Stimulated activated CD4-positive, alpha-beta T cell treated with anti-CD3 and anti-CD28 coated beads, Interleukin-1b, Interleukin-23, amount 100 ng/mL, for 24 hours (primary cell): Measurements from ENCODE around the gene PCED1B.
"Not testable (repeated sequence)": the region's sequence is repeated elsewhere in the genome, so short reads cannot be mapped to it uniquely, and the experiment has no call there.

Experiments used
- DNase-seq, 4 experiments: peaks; one replicate each; pipeline ENCODE4 v3.0.0-alpha.2; 2020; ENCODE audit warnings: low read depth in 4 of 4, low spot score in 1 of 4

PCED1B gene

DNA sequence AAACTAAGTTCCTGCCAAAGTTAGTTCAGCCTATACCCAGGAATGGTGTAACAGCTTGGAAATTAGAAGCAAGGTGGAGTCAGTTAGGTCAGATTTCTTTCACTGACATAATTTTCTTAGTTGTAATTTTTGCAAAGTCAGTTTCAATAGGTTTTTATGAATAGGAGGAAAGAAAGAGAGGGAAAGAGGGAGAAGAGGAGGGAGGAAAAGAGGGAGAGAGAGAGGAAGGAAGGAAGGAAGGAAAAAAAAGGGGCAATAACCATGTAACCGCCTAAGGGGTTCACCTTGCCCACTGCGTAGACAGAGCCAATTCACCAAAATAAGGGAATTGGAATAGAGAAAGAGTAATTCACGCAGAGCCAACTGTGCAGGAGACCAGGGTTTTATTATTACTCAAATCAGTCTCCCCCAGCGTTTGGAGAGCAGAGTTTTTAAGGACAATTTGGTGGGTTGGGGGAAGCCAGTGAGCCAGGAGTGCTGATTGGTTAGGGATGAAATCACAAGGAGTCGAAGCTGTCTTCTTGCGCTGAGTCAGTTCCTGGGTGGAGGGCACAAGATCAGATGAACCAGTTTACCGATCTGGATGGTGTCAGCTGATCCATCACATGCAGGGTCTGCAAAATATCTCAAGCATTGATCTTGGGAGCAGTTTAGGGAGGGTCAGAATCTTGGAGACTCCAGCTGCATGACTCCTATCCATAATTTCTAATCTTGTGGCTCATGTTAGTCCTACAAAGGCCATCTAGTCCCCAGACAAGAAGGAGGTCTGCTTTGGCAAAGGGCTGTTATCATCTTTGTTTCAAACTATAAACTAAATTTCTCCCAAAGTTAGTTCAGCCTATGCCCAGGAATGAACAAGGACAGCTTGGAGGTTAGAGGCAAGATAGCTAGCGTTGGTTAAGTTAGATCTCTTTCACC is 126.4 kb downstream of the PCED1B start:
- DNase-seq, result no peak

DNA sequence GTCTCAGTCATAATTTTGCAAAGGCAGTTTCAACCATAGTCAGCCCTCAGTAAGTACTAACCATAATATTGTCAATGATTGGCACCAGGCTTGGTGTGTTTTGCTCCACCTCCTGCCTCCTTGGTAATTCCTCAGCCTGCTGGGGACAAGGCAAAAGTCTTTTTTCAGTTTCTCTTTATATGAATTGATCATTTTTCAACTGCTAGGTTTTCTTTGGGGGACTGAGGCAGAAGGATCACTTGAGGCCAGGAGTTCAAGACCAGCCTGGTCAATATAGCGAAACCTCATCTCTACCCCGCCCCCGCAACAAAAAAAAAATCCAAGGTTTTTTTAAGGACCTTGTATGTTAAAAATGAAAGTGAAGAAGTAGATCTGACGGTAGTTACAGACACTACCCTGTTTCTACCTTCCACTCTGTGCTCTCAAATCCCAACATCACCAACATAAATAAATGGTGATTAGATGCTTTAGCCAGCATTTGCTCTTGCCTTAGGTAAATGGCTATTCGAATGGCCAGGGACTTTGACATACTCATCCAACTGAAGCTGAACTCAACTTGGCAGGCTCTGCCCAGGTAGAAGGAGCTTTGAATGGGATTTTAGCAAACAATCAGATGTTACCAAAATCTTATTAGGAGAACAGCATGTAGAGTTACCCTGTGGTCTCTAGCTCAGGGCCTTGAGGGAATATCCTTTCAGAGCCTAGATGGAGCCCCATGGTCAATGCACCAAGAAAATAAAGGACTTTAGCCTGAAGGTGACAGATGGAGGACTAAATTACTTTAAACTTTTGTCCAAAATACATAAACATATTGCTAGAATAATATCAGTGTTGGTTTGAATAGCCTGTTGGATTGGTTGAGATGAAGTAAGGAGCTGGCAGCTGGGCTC is 127.3 kb downstream of the PCED1B start:
- no peak for DNase-seq

DNA sequence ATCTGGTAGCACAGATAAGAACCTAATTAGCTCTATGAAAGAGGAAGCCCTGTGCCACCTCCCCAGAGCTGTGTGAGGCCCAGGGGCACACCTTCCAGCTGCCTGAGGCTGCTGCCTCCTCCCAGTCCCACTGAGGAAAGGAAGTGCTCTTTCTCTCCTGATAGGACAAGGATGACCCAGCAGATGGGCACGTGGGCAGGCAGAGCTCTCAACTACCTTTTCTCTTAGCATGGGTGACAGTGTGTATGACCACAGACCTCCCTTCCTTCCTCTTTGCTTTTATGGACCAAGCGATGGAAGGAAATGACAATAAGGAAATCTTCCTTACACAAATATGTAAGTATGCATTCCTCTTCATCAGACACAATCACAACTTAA is 127.9 kb downstream of the PCED1B start:
- no peak for DNase-seq

DNA sequence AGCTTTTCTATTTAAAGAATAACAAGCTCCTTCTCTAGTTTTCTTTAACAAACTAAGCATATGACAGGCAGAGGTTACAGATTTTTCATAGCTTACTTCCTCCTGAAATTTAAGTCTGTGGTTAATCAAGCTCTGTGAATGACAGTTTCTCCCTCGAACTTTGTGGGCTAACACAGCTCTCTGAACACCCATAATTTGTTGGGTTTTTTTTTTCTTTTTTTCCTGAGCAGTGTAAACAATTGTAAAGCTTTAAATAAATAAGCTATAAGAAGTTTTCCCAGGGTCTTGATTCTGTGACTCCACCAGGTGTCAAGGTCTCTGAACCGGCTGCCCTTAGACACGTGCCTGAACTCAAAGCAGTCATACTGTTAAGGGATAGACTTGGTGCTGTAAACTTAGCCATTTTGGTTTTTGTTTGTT is 128.4 kb downstream of the PCED1B start:
- no peak for DNase-seq

DNA sequence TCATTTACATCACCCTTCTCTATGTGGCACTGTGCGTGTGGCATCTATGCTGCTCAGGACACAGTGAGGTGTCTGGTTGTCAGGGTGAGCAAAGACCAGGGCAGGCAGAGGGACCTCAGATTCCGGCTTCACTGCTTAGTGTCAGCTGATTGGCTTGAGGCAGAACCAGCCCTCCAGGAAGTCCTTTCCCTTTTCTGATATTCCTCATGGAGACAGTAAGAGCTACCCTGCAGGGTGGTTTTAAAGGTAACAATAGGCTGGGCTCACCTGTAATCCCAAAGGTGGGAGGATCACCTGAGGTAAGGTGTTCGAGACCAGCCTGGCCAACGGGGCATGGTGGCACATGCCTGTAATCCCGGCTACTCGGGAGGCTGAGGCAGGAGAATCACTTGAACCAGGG is 129.6 kb downstream of the PCED1B start:
- no peak for DNase-seq

DNA sequence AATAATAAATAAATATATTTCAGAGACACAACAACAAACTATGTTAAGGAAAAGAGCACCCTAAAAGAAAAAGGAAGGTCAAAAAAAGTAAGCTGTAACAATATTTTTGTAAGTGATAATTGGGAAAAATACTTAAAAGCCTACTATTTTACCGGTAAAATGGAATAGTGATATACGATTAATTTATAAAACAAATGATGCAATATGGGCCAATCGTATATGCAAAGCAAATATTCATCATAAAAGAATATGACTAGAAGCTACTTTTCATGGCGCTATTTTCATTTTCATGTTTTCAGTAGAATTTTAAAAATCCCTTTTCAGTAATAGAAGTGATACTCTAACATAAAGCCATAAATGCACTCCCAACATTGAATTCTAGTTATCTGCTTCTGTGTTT is 131.4 kb downstream of the PCED1B start:
- DNase-seq, result no peak

DNA sequence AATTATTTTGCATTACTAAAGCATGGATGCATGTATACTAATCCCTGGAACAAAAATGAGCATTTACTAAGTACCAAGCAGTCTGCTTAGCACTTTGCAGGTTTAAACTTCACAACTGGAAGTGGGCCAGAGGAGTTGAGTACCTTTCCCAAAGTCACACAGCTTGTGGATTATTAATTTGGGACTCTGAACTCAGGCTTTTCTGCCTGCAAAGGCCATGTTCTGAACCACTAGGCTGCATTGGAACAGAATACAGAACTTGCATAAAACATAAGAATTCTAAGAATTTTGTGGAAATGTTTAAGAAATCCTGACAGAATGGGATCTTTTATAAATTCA is 133.2 kb downstream of the PCED1B start:
- DNase-seq, result no peak

DNA sequence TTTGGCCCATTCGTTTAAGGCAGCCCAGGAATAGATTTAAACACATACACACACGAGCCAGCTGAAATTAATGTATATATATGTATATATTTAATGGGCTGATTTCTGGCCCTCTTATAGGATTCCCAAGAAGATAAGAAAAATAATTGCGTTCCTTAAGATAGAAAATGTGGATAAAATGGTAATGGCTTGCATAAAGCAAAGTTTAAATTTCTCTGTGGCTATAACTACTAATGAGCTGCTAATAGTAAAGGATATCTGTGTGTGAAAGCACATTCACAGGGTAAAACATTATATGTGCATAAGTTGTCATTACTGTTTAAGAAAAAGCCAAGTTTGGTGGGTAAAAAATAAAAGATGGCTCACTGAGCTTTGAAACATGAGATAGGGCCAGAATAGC is 134.0 kb downstream of the PCED1B start:
- DNase-seq, result no peak

DNA sequence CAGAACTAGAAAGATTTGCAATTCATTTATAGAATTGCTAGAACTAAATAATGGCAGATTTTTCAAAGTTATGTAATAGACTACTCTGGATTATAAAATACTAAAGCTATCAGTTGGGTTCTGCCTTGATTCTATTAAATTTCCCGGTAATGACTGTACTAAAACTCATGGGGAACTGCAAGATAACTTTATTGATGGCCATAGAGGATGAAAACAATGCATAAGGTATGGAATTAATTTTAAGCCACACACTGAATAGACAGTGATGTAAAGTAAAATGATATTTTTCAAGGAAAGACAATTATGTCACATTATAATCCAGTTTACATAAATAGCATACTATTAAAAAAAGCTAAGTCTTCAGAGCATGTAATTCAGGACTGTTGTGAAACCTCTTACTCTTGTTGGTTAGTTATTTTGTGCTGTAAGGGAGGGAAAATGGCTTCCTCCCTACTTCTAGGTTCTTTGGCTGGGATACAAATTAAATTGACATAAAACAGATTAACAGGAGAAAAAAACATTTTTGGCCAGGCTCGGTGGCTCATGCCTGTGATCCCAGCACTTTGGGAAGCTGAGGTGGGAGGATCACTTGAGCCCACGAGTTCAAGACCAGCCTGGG is 134.7 kb downstream of the PCED1B start:
- no peak for DNase-seq

DNA sequence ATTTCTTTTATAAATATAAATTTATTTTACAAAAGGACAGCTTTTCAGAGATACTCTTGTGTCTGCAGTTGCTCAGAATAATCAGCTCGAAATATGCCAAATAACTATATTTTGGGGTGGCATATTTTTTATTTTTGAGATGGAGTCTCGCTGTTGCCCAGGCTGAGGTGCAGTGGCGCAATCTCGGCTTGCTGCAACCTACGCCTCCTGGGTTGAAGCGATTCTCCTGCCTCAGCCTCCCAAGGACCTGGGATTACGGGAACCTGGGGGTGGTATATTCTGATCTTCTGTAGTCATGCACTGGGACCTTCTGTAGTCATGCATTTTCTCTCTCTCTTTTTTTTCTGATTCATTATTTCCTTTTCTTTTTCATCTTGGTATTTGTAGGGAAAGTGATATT is 135.3 kb downstream of the PCED1B start:
- DNase-seq, result peak in 2 of 4 experiments; percentile 38 to 40

DNA sequence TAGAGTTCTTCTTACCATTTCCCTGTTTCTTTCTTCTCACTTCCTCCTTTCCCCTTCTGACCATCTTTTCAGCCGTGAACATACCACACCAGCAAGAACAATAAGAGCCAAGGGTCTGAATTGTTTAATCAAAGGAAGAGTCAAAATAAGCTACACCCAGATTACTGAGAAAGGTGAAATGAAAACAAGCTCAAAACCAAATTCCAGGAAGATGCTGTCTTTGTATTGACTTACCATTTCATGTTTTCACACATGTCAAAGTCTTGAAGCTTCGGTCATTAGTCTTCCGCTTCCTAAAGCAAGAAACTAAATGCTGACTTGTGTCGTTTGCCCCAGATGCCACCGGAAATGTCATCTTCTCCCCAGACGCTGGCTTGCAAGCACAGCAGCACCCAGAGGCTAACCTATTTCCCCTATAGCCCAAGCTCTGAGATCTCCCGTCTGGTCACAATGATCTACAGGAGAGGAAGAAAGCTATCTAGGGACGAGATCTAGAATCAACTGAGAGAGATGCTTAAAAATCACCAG is 136.8 kb downstream of the PCED1B start:
- peak in 2 of 4 experiments; percentile 47 to 61 for DNase-seq

DNA sequence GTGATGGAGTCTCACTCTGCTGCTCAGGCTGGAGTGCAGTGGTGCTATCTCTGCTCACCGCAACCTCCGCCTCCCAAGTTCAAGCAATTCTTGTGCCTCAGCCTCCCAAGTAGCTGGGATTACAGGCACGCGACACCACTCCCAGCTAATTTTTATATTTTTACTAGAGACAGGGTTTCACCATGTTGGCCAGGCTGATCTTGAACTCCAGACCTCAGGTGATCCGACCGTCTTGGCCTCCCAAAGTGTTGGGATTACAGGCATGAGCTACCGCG is 138.1 kb downstream of the PCED1B start:
- DNase-seq, result not testable (repeated sequence)

DNA sequence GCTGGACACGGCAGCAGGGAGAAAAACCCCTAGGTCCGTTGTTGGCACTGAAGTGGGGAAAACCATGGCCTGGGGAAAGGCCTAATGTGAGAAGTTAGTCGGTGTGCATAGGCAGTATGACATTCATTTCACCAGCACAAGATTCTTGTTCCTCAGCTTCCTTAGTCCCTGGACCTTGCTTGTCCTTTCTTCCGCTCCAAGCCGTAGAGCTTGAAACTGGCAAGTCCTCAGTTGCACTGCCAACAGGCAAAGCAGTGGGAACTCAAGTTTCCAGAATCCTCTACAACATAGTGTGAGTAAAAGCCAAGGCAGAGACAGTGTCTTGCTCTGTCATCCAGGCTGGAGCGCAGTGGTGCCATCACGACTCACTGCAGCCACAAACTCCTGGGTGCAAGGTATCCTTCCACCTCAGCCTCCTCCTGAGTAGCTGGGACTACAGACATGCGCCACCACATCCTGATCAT is 138.8 kb downstream of the PCED1B start:
- peak in 1 of 4 experiments; percentile 32 for DNase-seq

DNA sequence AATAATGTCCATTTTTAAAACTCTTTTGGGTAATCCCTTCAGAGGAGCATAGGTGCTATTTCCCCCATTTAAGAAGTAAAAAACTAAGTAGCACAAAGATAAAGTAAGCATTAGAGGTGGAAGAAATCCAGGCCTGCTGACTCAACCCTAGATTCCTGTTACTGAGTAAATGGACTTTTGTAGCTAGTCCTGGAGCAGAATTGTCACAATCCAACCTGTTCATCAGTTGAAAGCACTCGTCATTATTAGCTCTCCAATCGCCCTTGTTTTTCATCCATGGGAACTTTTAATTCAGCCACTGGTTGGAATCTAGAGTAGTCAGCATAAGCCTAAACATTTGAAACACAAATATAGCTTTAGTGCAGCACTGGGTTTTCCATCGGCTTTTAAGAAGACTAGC is 139.8 kb downstream of the PCED1B start:
- no peak for DNase-seq

DNA sequence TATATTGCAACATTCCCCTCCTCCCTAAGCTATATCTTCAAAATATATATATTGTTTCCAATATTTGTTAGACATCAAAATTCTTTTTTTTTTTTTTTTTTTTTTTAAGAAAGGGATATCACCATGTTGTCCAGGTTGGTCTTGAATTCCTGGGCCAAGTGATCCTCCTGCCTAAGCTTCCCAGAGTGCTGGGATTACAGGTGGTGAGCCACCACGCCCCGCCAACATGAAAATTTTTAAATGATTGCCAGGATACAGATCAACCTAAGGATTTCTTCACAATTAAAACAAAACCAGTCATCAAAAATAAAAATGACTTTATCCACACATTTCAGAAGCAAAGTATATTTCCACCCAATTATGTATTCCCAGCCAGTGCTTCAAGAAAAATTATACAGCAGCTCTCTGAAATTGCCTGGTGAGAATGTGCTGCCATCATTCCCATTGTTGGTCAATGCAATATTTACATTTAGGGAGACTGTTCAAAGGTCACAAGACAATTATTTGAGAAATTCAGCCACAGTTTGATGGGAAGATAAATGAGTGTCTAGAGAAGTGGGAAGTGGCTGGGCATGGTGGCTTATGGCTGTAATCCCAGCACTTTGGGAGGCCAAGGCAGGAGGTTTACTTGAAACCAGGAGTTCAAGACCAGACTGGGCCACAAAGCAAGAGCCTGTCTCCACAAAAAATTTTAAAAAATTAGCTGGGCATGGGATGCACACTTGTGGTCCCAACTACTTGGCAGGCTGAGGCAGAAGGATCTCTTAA is 142.0 kb downstream of the PCED1B start:
- no peak for DNase-seq

DNA sequence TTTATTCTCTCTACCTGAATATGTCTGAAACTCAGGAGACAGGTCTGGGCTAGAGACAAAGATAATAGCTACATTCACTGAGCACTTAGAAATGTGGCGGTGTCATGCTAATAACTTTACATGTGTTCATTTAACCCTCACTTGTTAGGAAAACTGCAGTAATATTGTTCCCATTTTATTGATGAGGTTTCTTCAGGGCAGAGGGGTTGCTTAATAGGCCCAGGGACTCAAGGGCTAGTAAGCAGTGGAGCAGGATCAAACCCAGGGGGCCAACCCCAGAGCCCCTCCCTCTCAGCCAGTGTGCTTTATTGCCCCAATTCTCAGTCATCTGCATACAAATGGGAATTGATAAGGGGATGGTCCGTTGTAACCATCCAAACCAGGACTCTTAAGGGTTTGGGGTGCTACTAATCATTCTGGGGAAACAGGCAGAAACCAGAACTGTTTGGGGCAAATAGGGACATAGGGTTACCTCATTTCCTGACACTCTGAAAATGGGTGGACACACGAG is 143.2 kb downstream of the PCED1B start:
- DNase-seq, result no peak

DNA sequence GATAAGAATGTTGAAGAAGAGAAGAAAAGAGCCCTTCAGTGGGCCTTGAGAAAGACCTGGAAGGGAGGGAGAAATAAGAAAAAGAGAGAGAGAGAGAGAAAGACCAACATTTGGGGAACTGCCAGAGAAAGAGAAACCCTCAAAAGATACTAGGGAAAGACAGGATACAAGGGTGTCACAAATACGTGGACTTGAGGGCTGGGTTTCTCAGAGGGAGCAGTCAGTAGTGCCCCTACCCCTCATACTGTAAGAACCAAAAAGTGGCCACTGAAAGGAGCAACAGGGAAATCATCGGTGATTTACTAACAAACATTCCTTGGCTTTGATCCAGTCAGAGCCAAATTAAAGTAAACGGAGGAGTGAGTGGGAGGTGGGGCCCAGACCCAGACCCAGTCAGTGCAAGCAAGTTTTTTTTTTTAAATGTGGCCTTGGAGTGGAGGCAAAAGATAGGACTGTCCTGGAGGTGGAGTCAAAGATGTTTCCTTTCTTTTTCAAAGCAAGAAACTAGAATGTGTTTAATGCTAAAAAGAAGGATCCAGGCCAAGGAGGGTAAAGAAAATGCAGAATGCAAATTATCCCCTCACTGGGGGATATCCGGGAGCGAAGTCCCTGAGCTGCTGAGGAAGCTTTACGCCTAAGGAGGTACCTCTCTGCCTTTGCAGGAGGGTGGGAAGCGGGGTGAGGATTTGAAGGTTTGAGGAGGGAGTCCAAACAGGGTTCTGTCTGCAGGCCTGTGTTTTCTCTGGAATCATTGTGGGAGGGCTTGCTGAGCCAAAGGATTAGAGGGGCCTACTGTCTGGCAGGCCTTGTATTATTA is 143.8 kb downstream of the PCED1B start:
- DNase-seq, result no peak

DNA sequence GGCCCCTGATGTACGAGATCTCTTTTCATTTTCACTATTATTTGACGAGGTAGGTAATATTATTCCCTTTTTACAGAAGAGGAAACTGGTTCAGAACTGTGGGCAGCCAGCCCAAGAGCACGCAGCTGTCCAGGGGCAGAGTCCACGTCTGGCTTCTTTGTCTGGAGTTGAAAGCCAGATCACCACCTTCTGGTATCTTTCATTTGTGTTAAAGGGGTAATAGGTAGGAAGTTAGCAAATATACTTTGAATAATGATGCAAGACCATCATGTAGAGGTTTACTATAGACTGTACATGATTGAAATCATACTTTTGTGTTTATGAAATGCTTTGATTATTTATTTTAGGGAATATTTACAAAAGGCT is 144.4 kb downstream of the PCED1B start:
- DNase-seq, result no peak

DNA sequence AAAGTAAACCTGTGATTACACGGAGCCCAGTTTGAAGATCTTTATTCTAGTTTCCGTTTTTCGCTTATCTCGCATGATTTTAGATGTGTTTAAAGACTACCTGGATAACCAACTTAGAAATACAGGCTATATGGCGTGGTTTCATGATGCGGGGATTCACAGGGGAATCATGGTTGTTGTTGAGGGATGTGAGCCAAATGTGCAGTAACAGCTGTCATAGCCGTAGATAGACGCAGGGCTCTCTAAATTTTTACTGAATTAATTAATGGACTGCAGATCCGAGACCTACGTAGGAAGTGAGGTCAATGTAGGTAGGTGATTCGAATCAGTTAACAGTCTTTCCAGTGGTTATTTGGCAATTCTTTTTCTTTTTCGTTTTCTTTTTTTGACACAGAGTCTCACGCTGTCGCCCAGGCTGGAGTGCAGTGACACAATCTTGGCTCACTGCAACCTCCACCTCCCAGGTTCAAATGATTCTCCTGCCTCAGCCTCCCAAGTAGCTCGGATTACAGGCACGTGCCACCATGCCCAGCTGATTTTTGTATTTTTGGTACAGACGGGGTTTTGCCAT is 145.2 kb downstream of the PCED1B start:
- DNase-seq, result no peak

DNA sequence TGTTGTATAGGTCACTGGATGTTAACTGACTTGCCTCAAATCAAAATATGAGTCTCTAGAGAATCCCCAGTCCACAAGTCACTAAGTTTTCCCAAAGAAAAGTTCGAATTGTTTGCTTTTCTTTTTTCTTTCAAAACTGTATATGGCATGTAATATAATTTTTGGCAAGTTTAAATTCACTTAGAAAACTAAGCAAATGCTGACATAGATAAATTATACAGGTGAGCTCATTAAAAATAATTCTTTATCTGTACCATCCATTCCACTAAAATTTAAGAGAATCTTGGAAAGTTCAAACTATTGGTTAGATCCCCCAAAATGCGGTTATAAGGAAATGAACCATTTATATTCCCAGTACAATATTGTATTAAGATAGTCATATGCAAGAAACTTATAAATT is 145.9 kb downstream of the PCED1B start:
- no peak for DNase-seq
